Measurements from ENCODE around the gene HEMK1.

HEMK1 gene

GRCh38 chr3:50637945-50638344 is 68.6 kb downstream of the HEMK1 start:
- no peak overlapping the region for H3K9ac ChIP-seq (ENCODE audit: low read length)
- no peak for TF ChIP-seq CTCF (IDR thresholded peaks at IDR 0.05; ENCODE audit: low read length)
- TF ChIP-seq EZH2 (IDR thresholded peaks at IDR 0.05; ENCODE audit: borderline replicate concordance, low read length), result no peak
- H4K20me1 ChIP-seq (ENCODE audit: insufficient read depth, low read length), result no peaks in the 10 kb centered on the region
- no peaks in the 10 kb centered on the region for H3K79me2 ChIP-seq (ENCODE audit: insufficient read depth, low read length)
- no peak overlapping the region for H2AFZ ChIP-seq (ENCODE audit: low read length)
- H3K27me3 ChIP-seq (ENCODE audit: insufficient read depth, low read length), result no peaks in the 10 kb centered on the region
- H3K27ac ChIP-seq (ENCODE audit: low read depth, low read length, poor library complexity, severe bottlenecking), result no peak overlapping the region
- H3K4me2 ChIP-seq (ENCODE audit: low read length), result no peak overlapping the region
- H3K4me3 ChIP-seq (ENCODE audit: low read depth, low read length, poor library complexity, severe bottlenecking), result no peak overlapping the region
- no peaks in the 10 kb centered on the region for H3K9me3 ChIP-seq (ENCODE audit: low read length)
- no peaks in the 10 kb centered on the region for H3K4me1 ChIP-seq (ENCODE audit: insufficient read depth, low read length, severe bottlenecking)
- no peaks in the 10 kb centered on the region for H3K9me2 ChIP-seq (ENCODE audit: low read depth, low read length)
- H3F3A ChIP-seq (ENCODE audit: insufficient read depth, low read length), result no peaks in the 10 kb centered on the region
- H3K36me3 ChIP-seq (ENCODE audit: insufficient read depth, low read length), result no peaks in the 10 kb centered on the region

DNA sequence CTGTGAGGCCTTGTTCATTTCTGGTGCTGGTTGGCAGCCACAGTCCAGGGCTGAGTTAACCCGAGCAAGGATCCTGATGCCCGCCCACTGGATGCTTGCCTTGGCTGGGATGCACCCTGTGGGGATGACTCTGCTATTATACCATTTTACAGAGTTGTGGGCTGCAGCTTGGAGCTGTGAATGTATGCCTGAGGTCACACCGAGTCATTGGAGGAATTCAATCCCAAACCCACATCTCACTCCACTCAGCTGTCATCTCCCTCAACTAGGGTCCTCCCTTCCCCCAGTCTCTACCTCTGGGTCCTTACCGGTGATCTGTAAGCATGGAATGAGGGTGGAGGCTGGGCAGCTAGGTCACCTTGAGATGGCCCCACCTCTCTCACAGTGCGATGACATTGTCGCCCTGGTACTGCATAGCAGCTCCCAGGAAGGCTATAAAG is 69.8 kb downstream of the HEMK1 start:
- H3K27me3 ChIP-seq (ENCODE audit: insufficient read depth, low read length), result no peaks in the 10 kb centered on the region
- H3F3A ChIP-seq (ENCODE audit: insufficient read depth, low read length), result no peaks in the 10 kb centered on the region
- no peaks in the 10 kb centered on the region for H3K9me2 ChIP-seq (ENCODE audit: low read depth, low read length)
- H4K20me1 ChIP-seq (ENCODE audit: insufficient read depth, low read length), result no peaks in the 10 kb centered on the region
- H3K79me2 ChIP-seq (ENCODE audit: insufficient read depth, low read length), result no peaks in the 10 kb centered on the region
- H3K4me1 ChIP-seq (ENCODE audit: insufficient read depth, low read length, severe bottlenecking), result no peaks in the 10 kb centered on the region
- no peak overlapping the region for H3K4me3 ChIP-seq (ENCODE audit: low read depth, low read length, poor library complexity, severe bottlenecking)
- H3K36me3 ChIP-seq (ENCODE audit: insufficient read depth, low read length), result no peaks in the 10 kb centered on the region
- no peak overlapping the region for H2AFZ ChIP-seq (ENCODE audit: low read length)
- H3K27ac ChIP-seq (ENCODE audit: low read depth, low read length, poor library complexity, severe bottlenecking), result no peak overlapping the region
- H3K9ac ChIP-seq (ENCODE audit: low read length), result no peak overlapping the region
- H3K4me2 ChIP-seq (ENCODE audit: low read length), result no peak overlapping the region
- no peaks in the 10 kb centered on the region for H3K9me3 ChIP-seq (ENCODE audit: low read length)
- no peak for TF ChIP-seq EZH2 (IDR thresholded peaks at IDR 0.05; ENCODE audit: borderline replicate concordance, low read length)

GRCh38 chr3:50642382-50642781 is 73.1 kb downstream of the HEMK1 start:
- Histone ChIP-seq H3K9me3 (ENCODE audit: low read length) (no peaks in the 10 kb centered on the region), H3K9ac (ENCODE audit: low read length) (no peak overlapping the region), H3K9me2 (ENCODE audit: low read depth, low read length) (no peaks in the 10 kb centered on the region), H2AFZ (ENCODE audit: low read length) (no peak overlapping the region), H3K4me2 (ENCODE audit: low read length) (no peak overlapping the region), H3K36me3 (ENCODE audit: insufficient read depth, low read length) (no peaks in the 10 kb centered on the region), H4K20me1 (ENCODE audit: insufficient read depth, low read length) (no peaks in the 10 kb centered on the region), H3F3A (ENCODE audit: insufficient read depth, low read length) (no peaks in the 10 kb centered on the region), H3K27ac (ENCODE audit: low read depth, low read length, poor library complexity, severe bottlenecking) (no peak overlapping the region), H3K27me3 (ENCODE audit: insufficient read depth, low read length) (no peaks in the 10 kb centered on the region), H3K79me2 (ENCODE audit: insufficient read depth, low read length) (no peaks in the 10 kb centered on the region), H3K4me3 (ENCODE audit: low read depth, low read length, poor library complexity, severe bottlenecking) (no peak overlapping the region), H3K4me1 (ENCODE audit: insufficient read depth, low read length, severe bottlenecking) (no peaks in the 10 kb centered on the region)
- TF ChIP-seq CTCF (IDR thresholded peaks at IDR 0.05; ENCODE audit: low read length) (no peak), EZH2 (IDR thresholded peaks at IDR 0.05; ENCODE audit: borderline replicate concordance, low read length) (no peak)

DNA sequence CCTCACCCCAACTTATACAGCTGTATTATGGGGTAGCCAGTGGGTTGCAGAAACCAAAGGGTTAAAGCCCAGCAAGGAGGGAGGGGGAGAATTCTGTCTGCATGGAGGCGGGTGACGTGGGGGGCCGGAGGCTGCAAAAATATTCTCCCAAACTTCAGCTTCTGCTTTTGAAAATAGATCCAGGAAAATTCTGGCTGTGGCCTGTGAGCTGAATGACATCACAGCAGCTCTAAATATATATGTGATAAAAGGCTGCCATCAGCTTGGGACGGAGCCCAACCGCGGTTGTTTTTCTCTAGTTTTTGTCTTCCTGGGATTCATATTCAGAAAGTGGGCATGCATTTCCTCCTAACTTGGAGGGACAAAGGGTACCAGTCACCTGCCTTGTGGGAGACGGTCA is 75.2 kb downstream of the HEMK1 start:
- Histone ChIP-seq H3F3A (ENCODE audit: insufficient read depth, low read length) (no peaks in the 10 kb centered on the region), H3K9me2 (ENCODE audit: low read depth, low read length) (no peaks in the 10 kb centered on the region), H3K9ac (ENCODE audit: low read length) (no peak overlapping the region), H4K20me1 (ENCODE audit: insufficient read depth, low read length) (no peaks in the 10 kb centered on the region), H3K9me3 (ENCODE audit: low read length) (no peaks in the 10 kb centered on the region), H3K27ac (ENCODE audit: low read depth, low read length, poor library complexity, severe bottlenecking) (no peak overlapping the region), H2AFZ (ENCODE audit: low read length) (no peak overlapping the region), H3K79me2 (ENCODE audit: insufficient read depth, low read length) (no peaks in the 10 kb centered on the region), H3K4me1 (ENCODE audit: insufficient read depth, low read length, severe bottlenecking) (no peaks in the 10 kb centered on the region), H3K27me3 (ENCODE audit: insufficient read depth, low read length) (no peaks in the 10 kb centered on the region), H3K4me3 (ENCODE audit: low read depth, low read length, poor library complexity, severe bottlenecking) (no peak overlapping the region), H3K36me3 (ENCODE audit: insufficient read depth, low read length) (no peaks in the 10 kb centered on the region), H3K4me2 (ENCODE audit: low read length) (no peak overlapping the region)
- TF ChIP-seq EZH2 (IDR thresholded peaks at IDR 0.05; ENCODE audit: borderline replicate concordance, low read length) (no peak), CTCF (IDR thresholded peaks at IDR 0.05; ENCODE audit: low read length) (no peak)

Measured in OCI-LY1 (cell line).